GM21526 (cell line): Measurements from ENCODE around the gene MYRIP.
A peak's percentile ranks its signal among the peaks of the same experiment; 100 is the strongest.

ENCODE experiments used
- ATAC-seq: cut with Tn5 transposase; IDR thresholded peaks from one replicate; pipeline ENCODE4 v1.9.1; 2021; ENCODE audit warnings: moderate library complexity; ENCODE audit not compliant: unreplicated experiment, low FRiP score

Gene MYRIP

DNA sequence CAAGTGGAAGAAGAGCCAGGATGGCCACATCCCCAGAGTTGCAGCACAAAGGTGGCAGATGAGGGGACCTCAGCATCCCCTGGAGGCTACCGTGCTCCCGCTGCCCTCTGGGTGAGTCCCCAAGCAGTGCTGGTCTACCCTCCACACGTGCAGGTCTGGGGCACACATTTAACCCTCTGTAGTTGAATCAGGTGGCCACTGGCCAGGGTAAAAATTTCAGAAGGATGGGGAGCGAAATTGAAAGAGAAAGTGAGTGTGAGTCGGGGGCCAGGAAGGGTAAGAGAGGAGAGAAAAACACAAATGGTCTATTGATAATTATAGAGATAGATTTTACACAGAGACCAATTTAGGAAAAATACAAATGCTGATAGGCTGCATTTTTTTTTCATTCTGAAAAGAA lies 360.6 kb downstream of the MYRIP start:
- ATAC-seq: peak; percentile 37

DNA sequence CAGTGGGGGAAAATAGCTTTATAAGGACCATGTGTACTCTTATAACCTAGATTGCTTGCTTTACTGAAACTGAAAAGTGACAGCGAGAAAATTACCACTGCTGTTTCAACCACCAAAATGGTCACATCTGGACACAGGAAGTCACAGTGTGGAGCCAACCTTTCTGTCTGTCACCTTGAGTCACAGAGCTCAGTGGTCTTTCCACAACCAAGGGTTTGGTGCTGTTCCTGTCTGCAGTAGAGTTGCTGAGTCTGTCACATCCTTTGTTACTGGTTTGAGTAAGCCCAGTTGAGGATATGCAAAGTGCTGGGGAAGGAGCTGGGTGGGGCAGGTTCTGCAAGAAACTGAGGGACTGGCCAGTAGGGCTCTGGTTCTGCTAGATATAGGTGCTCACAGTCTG lies 361.0 kb downstream of the MYRIP start:
- peak; percentile 97 for ATAC-seq

DNA sequence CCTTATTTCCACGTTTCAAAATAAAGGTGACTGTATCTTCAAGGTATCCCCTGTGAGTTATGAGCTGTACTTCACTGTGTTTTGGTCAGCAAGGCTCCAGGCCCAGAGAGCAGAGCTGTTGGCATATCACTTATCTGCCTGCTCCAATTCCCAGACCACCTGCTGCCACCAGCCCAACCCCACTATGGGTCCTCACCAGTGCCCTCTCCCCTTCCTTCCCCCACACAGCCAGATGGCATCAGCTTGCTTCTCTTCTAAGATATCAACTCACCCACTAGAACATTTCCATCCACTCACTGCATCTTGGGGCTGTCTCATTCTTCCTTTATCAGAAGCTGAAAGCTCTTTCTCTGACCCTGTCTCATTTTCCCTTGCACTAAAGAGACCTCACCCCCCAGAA lies 363.2 kb downstream of the MYRIP start:
- ATAC-seq: no peak

DNA sequence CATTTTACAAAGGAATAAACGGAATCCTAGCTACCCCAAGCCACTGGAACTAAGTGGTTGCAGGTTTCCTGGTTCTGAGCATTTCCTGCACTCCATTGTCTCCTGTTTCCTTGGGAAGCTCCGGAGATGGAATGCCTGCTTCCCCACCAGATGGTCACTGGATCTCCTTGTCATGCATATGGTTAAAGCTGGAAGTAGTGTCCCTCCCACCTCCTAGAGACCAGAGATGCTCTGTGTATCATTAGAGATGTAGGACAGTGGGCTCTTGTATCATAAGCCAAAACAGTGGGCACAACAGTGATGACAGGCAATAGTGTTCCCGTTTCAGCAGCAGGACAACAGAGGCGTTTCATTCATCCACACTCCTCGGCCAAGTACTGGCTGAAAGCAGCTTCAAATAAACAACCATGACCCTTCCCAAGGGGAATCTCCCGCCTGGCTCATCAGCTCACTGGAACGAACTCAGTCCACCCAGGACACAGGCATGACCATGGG lies 363.9 kb downstream of the MYRIP start:
- no peak for ATAC-seq

DNA sequence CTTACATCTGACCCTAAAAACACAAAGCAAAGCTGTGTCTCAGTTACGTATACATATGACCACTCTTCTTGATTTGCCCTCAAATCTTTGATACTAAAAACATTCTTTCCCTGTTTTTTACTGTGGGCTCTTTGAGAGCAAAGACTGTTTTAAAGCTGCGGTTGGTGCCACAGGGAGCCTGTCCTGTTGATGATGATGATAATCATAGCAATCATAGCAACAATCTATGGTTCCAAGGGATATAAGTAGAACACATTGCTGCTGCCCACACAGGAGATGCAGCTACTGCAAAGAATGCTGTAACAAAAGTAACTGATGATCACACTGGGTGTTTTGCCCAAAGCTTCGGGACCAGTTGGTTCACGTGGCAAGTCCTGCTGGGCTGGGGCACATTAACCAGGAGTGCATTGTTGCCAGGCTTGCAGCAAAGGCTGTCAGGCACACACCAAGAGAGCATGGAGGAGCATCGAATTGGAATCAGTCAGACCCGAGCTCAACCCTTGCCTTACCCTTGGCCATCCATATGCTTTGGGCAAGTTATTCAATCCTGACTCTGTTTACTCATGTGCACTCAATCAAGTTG lies 368.7 kb downstream of the MYRIP start:
- no peak for ATAC-seq

DNA sequence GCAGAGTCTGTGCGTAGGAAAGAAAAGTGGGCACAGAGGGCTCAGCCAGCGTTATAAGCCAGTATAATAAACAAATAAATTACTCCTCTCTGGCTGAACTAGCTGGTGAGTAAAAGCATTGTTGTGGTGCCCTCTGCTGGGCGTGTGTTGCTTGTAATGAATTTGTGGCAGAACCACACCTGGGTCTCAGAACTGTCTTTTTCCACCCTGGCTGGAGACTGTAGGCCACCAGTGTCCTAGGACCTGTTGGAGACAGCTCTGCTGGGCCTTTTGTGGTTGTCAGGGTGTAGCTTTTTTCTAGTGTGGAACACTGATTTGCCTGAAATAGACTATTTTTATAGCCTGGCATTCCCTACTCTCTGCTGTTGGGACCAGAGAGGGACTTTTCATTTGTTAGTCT lies 369.6 kb downstream of the MYRIP start:
- ATAC-seq: no peak

DNA sequence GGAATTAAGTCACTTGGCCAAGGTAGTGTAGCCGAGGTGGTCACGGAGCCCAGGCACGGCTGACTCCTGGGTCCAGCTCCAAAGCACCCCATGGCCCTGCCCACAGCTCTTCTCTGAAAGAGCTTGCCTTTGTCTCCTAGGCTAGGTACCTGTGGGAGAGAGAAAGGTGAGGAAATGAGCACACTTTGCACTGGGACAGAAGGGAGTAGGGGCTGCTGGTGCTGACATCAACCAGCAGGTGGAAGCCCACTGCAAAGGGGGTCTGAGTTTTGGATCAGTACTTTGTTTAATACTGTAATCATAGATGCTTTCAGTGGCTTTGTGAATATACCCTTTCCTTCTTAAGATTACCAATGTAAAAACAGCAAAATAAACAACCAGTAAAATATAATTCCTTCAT lies 371.8 kb downstream of the MYRIP start:
- no peak for ATAC-seq

DNA sequence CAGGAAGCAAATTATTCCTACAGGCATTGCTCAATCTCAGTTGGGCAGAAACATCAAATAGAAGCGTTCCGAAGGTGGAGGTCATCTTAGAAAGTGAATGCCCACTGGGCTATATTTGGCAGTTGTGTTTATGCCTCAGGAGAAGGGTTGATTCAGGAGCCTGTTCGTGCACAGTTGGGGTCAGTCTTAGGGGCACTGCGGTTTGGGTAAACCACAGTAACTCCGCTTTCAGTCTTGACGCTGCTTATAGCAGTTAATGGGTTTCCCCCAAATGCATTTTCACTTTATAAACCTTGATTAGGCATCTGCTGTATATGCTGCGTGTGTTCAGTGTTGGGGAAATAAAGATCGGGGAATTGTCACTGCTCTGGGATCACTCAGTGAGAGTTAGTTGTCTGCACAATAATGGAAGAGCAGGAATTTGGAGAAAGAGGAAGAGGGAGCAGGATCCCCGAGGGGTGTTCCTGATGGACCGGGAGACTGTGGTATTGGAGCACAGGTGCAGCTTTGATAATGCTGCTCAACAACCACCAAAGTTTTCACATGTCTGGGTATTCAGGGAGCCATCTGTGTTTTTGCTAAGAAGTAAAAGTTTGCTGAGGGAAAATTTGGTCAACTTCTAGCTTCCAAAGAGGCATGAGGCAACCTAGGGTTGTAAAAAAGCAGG lies 375.8 kb downstream of the MYRIP start:
- ATAC-seq: no peak

DNA sequence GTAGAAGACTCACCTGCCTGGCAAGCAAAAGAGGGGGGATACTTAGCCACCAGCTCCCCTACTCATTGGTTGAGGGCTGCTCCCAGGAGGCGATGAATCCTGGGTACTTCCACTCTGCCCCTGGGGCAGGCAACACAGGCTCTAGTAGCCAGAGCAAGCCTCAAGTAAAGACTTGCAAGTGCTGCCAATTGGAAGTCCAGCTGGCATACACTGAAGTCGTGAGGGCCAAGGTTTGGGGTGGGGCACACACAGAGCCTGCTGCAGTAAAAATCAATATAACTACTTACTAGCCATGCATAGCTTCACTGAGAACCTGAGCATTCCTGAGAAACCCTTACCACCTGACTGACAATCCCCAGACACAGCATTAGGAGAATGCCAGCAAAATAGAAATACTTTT lies 377.1 kb downstream of the MYRIP start:
- ATAC-seq: no peak

DNA sequence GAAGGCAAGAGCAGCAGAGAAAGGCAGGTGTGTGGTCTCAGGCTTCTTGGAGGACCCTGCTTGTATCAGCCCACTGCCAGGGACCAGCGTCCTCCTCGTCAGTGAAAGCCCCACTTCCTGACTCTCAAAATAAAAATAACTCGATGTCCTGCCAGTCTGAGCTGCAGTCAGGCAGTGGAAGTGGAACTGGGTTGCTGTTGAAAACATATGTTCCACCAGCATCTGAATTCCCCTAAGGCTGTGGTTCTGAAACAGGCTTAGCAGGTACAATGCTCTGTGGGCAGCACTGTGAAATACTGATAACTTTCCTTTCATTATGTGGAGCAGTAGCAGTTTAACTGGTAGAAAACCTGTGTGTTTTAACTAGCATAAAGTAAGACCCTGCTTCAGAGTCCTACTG lies 378.5 kb downstream of the MYRIP start:
- no peak for ATAC-seq

DNA sequence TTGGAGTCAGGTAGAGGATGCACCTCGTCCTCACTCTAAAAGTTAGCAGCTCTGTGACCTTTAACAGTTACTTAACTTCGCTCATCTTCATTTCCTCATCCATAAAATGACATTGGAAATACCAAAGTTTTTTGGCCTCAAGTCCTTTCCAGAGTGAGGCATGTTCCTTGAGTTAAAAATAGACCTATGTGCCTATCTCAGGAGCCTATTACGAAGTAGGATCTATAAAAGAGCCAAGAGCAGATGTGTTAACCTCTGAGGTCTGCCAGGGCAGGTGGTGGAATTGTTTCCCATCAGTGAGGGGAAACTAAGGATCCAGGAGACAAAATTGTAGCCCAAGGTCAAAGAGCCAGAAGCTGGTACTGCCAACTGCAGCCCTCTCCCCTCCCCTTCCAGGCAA lies 379.7 kb downstream of the MYRIP start:
- no peak for ATAC-seq

DNA sequence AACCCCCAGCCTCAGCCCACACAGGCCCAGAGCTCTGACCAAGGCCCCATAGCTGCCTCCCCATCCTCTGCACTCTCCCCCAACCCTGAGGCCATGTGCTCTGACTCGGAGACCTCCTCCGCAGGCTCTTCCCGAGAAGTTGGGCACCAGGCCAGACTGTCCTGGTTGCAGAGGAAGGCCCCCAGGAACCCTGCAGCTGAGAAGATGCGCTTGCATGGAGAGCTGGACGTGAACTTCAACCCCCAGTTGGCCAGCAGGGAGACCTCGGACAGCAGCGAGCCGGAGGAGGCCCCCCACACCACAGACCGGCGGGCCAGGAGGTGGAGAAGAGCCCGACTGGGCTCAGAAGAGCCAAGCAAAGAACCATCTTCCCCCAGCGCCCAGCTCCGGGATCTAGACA lies 380.6 kb downstream of the MYRIP start:
- no peak for ATAC-seq

DNA sequence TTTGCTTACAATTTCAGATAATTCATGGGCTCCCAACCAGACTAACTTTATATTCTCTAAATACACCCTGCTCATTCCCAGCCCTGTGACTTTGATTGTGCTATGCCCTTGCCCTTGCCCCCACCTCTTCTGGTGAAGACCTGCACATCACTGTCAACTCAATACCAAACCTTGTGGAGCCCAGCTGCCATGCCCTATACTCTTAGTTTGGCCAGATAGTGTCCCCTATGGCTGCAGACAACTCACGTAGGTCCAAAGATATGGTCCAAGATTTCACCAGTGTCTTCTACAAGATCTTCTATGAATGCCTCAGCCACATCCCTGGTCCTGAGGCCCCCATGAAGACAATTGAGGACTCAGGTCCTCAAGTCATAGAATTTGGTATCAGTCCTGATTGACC lies 381.8 kb downstream of the MYRIP start:
- ATAC-seq: no peak

DNA sequence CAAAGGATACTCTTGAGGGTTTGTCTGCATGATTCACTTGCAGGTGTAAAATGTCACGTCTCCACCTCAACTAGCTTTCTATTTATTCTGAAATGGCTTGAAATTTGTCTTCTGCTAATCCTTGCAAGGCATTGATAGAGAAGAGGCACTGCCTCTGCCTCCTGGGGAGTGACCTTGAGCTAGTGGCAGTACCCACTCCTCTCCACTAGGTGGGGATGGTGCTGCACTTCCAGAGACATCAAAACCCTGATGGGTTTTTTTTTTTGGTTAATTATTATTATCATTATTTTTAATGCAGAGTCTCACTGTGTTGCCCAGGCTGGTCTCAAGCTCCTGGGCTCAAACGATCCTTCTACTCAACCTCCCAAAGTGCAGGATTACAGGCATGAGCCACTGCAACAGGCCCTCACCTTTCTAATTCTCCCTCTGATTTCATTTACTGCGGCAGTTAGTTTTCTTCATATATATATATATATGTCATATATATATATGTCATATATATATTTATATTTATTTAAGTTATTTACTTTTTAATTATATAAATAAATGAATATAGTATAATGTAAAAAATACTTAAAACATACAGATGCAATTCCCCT lies 382.5 kb downstream of the MYRIP start:
- ATAC-seq: peak; percentile 69

DNA sequence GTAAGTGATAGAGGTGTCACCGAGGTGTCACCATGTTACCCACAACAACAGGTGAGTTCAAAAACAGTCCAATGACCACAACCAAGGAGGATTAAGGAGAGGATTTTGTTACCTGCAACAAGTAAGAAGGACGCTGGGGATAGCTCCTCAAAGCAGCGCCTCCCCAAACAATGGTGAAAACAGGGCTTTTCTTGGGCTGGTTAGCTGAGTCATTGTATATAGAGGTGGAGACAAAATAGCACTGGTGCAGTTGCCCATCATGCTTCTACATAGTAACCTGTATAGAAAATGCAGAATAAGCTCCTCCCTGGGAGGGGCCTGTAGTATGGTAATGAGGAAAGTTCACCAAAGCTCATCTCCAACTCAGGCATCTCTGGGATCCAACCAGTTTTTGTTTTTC lies 383.2 kb downstream of the MYRIP start:
- no peak for ATAC-seq

DNA sequence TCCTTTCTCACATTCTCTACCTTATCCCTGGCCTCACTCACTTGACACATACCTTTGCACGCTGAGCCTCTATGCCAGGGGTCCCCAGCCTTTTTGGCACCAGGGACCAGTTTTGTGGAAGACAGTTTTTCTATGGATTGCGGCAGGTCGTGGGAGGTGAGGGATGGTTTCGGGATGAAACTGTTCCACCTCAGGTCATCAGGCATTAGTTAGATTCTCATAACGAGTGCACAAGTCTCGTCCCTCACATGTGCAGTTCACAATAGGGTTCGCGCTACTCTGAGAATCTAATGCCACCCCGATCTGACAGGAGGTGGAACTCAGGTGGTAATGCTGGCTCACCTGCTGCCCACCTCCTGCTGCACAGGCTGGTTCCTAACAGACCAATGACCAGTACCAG lies 387.6 kb downstream of the MYRIP start:
- ATAC-seq: no peak

DNA sequence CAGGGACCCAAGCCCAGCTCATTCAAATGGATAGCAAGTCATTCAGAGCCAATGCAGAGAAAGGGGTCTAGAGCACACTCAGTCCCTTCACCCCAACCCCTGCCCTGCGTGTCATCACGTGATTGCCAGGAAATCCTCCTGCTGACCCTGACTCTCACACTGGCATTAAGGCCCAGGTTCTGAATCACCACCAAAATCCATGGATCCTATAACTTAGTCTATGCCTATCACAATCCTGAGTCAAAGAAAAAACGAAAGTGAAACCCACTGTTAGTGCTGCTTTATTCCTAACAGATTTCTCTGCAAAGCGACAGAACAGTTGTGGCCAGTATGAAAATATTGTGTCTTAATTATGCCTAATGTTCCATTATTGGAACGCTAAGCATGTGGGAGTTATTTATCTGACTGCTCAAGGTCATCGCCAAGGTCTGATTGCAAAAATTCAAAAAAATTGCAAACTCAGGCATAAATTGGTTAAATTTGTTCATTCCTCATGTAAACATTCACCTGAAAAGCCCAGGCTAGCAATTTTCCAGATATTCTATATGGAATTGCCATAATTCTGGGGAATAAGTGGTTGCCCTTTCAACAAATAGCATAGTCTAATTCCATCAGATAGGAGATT lies 391.4 kb downstream of the MYRIP start:
- ATAC-seq: no peak

DNA sequence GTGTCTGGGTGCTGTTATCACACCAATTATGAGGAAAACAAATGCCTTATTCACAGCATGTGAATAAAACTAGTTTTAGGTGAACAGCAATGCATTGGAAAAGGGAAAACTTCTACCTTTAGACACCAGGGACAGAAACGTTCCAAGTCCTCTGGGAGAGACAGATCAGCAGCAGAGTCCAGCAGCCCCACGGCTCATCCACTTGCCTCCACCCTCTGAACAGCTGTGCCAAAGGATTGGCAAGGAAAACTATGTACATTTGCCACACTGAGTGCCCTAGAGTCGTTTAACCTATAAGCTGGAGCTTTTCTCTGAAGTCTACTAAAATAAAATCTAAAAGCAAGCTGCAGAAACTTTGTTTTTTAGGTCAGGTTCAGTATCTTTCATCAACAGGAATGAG lies 392.4 kb downstream of the MYRIP start:
- ATAC-seq: no peak

DNA sequence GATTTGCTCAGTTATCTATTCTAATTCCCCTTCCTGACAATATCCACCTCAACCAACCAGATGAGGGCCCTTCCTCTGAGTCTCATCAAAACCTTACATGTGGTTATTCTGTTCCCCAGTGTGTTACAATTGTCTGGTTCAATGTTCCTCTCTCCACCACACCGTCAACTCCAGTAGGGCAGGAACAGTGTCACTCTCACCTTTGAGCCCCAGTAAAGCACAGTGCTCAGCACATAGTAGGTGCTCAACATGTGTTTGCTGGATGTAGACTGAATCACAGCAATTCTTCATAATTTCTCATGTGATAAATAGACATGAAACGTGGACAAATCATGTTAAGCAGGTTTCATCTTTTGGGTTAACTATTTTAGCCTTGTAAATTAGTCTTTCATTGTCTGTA lies 397.1 kb downstream of the MYRIP start:
- no peak for ATAC-seq

DNA sequence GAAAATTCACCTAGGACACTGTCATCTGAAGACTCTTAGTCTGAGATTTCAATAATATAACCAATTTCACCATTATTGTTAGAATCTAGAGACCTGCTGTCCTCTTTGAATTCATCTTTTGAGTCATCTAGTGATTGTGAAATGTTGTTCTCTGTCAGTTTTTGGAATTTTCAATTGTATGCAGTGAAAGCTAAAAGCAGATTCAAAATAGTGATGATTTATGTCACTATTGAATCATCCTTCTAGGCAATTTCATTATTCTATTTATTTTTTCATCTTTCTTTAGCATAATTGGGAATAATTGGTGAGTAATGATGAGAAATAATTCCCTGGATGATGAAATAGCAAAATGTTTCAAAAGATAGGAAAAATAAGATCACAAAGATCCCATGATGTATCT lies 398.4 kb downstream of the MYRIP start:
- ATAC-seq: no peak

DNA sequence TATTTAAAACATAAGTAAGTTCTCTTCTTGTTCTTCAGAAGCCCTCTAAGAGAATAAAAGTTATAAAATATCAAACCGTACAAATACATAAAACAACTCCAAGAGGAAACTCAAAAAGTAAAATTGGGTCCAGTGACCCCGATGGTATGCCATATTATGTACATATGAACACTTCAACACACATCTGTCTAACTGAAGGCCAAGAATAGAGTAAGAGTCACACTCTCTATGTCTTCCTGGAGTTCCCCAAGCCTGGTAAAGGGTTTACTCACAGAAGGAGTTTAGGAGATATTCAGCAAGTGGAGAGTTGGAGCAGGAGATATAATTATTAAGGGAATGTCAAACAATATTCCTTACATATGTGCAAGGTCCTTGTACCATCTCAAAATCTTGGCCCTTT lies 398.8 kb downstream of the MYRIP start:
- ATAC-seq: no peak

DNA sequence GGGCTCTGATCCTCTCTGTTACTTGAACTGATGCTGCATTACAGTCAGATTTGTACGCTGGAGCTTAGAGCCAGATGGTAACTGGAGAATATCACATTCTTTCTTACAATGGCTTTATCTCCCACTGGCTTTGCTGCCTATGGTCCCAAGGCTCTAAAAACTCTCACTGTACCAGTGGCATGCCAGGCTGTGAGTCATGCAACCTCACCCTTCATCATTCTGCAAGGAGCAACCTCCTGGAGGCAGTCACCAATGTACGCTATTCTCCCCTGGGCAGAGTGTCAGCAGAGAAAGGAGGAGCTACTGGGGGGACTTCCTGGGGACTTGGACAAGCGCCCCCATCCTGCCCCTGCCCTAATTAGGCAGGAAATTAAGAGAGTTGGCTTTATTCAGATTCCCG lies 402.2 kb downstream of the MYRIP start:
- ATAC-seq: no peak
